SK-N-SH treated with all-trans-retinoic acid at 6 μM for 48 hours (cell line): ENCODE results near the gene L3HYPDH.

Experiments used
- GLIS3 ChIP-seq: fragments of 250-450 bp; sonication (Bioruptor Pico); IDR thresholded peaks from 2 replicates; pipeline ENCODE4 v1.5.0; 2020; ENCODE audit warnings: mild to moderate bottlenecking, moderate library complexity
- PATZ1 ChIP-seq: fragments of 250-450 bp; sonication (Bioruptor Pico); IDR thresholded peaks from 2 replicates; pipeline ENCODE4 v1.8.0; 2020; ENCODE audit warnings: mild to moderate bottlenecking, moderate library complexity, borderline replicate concordance
- PPARA ChIP-seq: fragments of 250-450 bp; sonication (Bioruptor Pico); IDR thresholded peaks from 2 replicates; pipeline ENCODE4 v1.5.0; 2020; ENCODE audit warnings: mild to moderate bottlenecking, borderline replicate concordance
- ZNF70 ChIP-seq: fragments of 450-650 bp; formaldehyde crosslinking; IDR thresholded peaks from 2 replicates; pipeline ENCODE4 v1.5.0; 2020; ENCODE audit warnings: mild to moderate bottlenecking, moderate library complexity
- ZNF8 ChIP-seq: fragments of 450-650 bp; formaldehyde crosslinking; IDR thresholded peaks from 2 replicates; pipeline ENCODE4 v1.5.0; 2020; ENCODE audit warnings: mild to moderate bottlenecking, moderate library complexity

- TF ChIP-seq GLIS3 (CRISPR knock-in tag) (no peak), PPARA (CRISPR knock-in tag) (no peak), ZNF70 (CRISPR knock-in tag) (no peak), PATZ1 (CRISPR knock-in tag) (no peak), ZNF8 (CRISPR knock-in tag) (no peak)
Measured at GRCh38 chr14:59427653-59428580, 56.3 kb downstream of the L3HYPDH start.
